Thyroid gland (tissue), 4 donors: ENCODE data around the gene ZNF865.

ENCODE experiments used
- POLR2A ChIP-seq, 2 donors: fragments of 450-650 bp; IDR thresholded peaks; one replicate each; pipeline ENCODE4 v1.6.1; 2017; ENCODE audit warnings: antibody characterized with exemption in 2 of 2, mild to moderate bottlenecking in 2 of 2, moderate library complexity in 1 of 2
- TF ChIP-seq, protein P1 (sequence below), 6 experiments: fragments of 200-600 bp in 3 of 6; fragments of 450-650 bp in 3 of 6; sonication (generic) in 3 of 6; IDR thresholded peaks; one replicate each; pipeline ENCODE4 v1.5.1; 2016 to 2019; ENCODE audit warnings: antibody characterized with exemption in 6 of 6, mild to moderate bottlenecking in 2 of 6, inconsistent platforms in 1 of 6, moderate library complexity in 1 of 6

GRCh38 chr19:55638864-55639359 is 33.5 kb downstream of the ZNF865 start:
- TF ChIP-seq, protein P1, sequence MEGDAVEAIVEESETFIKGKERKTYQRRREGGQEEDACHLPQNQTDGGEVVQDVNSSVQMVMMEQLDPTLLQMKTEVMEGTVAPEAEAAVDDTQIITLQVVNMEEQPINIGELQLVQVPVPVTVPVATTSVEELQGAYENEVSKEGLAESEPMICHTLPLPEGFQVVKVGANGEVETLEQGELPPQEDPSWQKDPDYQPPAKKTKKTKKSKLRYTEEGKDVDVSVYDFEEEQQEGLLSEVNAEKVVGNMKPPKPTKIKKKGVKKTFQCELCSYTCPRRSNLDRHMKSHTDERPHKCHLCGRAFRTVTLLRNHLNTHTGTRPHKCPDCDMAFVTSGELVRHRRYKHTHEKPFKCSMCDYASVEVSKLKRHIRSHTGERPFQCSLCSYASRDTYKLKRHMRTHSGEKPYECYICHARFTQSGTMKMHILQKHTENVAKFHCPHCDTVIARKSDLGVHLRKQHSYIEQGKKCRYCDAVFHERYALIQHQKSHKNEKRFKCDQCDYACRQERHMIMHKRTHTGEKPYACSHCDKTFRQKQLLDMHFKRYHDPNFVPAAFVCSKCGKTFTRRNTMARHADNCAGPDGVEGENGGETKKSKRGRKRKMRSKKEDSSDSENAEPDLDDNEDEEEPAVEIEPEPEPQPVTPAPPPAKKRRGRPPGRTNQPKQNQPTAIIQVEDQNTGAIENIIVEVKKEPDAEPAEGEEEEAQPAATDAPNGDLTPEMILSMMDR (IDR thresholded peaks at IDR 0.05) = peak in 1 of 6 experiments; percentile 28
- TF ChIP-seq POLR2A (IDR thresholded peaks at IDR 0.05) = no peak
